NCI-H748 treated with DMSO at 0.1 percent for 48 hours (cell line): Measurements from ENCODE around the gene IL36RN.

Experiments
- DNase-seq: peaks from one replicate; lab custom pipeline; 2025; lab: John Stamatoyannopoulos, UW

Gene IL36RN

DNA sequence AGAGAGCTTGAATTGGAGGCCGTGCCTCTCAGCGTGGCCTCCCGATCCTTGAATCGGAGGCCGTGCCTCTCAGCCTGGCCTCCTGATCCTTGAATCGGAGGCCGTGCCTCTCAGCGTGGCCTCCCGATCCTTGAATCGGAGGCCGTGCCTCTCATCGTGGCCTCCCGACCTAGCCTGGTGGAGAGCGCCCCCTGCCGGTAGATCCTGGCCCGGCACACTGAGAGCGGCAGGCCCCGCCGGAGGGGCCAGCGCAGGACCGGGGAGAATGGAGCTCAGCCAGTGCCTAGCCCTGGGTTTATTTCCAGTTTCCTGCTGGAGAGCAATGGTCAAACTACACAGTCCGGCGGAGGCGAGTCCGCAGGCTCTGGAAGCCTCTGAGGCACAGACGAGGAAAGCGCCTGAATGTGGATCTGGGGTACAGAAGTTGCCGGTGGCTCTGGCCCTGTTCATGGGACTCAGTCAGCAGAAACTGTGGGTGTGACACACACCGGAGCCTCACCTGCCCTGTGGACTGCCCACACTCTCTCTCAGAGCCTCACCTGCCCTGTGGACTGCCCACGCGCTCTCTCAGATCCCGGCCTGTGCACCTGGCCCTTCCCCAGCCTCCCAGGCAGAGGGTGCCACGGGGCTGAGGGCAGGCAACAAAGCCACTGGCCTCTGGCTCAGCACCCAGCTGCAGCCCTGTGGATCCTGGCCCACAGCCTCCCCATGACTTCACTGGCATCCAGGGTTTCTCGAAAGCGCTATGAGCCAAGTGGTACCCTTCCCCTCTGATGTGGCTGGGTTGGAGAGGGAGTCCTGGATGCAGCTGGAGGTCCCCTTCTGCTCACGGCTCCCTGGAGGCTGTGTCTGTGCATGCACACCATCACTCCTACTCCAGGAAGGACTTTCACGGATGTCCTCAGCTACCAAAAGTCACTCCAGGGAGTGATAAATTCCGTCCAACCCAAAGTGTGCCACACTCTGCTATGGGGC, 7.8 kb upstream of the IL36RN start:
- DNase-seq, result no peak

DNA sequence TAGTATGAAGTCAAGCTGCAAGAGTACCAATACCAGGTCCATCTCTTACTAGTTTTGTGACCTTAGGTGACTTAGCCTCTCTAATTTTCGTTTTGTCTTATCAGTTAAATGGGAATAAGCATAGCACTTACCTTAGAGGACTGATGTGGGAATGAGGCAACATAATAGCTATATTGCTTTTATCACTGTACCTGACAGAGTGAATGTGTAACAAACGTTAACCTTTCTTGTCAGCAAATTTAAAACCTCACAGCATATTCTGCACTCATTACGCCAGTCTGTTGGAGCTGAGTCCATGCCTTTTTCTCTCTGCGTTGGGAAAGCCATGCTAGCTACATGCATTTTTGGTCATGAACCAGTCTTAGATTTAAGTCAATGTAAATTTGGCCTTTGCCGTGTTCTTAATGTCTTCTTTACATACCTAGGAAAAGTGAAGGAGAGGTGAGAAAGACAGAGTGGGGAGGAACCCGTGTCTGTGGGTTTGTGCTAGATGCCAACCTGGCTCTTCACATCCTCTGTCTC, 6.5 kb upstream of the IL36RN start, which contains the start of gene IL36B:
IL36B (minus strand) TSS at position 472 of the 522 bp plus-strand sequence.
- DNase-seq, result no peak

DNA sequence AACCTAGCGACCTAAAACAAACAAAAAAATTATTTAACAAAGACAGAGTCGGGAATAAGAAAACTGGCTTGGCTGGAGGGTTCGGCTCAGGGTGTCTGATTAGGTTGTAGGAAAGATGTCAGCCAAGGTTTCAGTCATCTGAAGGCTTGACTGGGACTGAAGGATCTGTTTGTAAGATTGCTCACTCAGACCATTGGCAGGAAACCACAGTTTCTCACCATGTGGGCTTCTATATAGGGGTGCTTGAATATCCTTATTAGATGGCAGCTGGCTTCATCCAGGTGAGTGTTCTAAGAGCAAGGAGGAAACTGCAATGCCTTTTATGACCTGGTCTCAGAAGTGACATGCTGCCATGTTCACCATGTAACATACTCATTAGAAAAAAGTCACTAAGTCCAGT, 5.3 kb upstream of the IL36RN start:
- no peak for DNase-seq

DNA sequence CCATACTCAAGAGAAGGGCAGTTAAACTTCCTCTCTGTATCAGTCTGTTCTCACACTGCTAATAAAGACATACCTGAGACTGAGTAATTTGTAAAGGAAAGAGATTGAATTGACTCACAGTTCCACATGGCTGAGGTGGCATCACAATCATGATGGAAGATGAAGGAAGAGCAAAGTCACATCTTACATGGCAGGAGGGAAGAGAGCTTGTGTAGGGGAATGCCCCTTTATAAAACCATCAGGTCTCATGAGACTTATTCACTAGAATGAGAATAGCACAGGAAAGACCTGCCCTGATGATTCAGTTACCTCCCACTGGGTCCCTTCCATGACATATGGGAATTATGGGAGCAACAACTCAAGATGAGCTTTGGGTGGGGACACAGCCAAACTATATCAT, 4.9 kb upstream of the IL36RN start:
- no peak for DNase-seq

DNA sequence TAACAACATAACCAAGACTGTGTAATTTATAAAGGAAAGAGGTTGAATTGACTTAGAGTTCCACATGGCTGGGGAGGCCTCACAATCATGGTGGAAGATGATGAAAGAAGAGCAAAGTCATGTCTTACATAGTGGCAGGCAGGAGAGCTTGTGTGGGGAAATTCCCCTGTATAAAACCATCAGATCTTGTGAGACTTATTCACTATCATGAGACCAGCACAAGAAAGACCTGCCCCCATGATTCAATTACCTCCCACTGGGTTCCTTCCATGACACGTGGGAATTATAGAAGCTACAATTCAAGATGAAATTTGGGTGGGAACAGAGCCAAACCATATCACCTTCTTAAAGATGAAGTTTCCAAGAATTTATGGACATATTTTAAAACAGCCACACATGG, 2.5 kb upstream of the IL36RN start:
- no peak for DNase-seq

DNA sequence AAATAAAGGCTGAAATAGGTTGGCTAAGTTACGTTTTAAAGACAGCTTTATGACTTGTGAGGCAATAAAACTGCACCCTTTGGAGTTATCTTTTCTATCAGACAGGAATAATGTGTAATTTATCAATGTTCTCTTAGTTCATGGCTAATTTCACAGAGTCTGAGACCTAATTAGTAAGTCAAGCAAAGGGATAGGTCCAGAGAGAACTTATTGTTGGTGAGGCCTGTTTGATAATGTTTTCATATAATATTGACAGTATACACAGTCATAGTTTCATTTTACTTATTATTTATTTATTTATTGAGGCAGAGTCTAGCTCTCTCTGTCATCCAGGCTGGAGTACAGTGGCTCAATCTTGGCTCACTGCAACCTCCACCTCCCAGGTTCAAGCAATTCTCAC, 1.9 kb upstream of the IL36RN start:
- DNase-seq, result no peak

DNA sequence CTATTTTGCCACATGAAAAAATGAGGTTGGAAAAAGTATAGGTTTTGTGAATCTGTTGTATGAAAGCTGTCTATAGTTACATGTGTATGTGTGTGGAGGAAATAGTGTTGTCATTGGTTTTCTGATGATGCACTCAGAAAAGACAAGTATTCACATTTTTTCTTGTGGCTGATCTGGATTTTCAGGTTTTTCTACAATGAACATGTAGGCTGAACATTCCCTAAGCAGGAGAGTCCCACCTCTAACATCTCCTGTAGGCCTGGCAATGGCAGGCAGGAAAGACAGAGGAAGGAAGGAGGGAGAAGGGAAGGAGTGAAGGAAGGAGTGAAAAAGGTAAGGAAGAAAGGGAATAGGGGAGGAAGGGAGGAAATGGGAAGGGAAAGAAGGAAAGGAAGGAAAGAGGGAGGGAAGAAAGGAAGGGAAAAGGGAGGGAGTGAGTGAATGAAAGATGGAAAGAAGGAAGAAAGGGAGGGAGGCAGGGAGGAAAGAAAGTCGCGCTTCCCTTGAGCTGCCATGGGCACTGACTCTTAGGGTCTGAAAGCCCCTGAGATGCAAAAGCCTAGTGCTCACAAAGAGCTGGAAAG, 495 bp upstream of the IL36RN start:
- DNase-seq, result no peak

DNA sequence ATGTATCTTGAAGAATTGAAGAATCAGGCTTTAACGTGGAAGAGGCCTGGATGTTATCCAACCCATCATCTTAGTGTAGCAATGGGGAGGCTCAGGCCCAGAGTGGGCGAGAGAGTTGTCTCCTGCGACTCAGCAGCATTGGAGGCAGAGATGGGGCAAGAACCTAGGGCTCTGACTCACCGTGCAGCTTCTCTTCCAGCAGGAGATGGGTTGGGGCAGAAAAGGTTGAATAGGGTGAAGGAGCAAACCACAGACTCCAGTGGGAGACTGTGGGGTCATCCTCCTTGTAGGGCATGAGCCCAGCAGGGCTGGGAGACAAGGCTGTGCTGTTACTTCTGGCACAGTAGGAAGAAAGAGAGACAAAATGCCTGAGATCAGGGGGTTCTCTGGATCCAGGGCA, 1.4 kb downstream of the IL36RN start:
- no peak for DNase-seq

DNA sequence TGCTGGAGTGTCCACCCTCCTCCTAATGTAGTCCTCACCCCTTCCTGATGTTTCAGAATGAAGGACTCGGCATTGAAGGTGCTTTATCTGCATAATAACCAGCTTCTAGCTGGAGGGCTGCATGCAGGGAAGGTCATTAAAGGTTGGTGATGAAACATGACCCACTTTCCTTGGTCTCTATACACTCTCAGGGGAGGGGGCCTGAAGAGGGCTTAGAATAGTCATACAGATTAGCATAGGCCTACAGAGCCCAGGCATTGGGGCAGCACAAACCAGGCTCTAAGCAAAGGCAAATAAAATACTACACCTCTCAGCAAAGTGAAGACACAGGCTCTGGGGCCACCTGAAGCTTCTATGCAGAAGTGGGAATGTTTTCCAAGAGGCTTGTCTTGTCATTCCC, 1.8 kb downstream of the IL36RN start:
- DNase-seq, result no peak

DNA sequence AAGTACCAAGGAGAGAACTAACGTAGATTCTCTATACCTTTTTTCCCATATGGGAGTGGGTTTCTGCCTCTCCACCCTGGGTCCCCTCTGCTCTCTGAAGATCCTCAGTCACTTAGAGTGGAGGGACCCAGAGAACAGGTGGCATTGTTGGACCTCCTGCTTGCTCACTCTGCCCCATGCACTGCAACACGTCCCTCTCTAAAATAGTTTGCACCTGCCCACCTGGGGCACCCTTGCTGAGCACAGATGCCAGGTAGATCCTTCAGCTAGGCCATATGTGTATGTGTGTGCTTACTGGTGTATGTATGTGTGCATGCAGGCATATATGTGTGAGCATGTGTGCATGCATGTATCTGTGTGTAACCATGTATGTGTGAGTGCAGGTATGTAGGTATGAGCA, 2.2 kb downstream of the IL36RN start:
- DNase-seq, result no peak

DNA sequence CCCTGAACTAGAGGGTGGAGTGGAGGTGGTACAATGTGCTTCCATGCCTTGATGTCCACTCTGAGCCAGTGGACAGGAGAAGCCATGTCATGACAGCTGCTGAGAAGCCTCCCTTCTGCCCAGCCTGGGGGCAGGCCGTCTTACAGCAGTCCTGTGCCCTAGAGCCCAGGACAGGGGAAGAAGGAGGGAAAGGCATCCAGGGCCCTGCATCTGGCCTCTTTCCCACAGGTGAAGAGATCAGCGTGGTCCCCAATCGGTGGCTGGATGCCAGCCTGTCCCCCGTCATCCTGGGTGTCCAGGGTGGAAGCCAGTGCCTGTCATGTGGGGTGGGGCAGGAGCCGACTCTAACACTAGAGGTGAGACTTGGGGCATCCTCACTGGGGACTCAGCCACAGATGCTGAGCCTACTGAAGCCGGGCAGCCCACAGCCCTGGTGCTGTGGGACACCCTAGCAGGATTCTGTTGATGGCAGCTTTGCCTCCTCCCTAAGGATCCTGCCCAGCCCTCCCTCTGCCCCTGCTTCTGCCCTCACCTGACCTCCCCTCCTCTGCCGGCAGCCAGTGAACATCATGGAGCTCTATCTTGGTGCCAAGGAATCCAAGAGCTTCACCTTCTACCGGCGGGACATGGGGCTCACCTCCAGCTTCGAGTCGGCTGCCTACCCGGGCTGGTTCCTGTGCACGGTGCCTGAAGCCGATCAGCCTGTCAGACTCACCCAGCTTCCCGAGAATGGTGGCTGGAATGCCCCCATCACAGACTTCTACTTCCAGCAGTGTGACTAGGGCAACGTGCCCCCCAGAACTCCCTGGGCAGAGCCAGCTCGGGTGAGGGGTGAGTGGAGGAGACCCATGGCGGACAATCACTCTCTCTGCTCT, 3.1 kb downstream of the IL36RN start:
- no peak for DNase-seq

DNA sequence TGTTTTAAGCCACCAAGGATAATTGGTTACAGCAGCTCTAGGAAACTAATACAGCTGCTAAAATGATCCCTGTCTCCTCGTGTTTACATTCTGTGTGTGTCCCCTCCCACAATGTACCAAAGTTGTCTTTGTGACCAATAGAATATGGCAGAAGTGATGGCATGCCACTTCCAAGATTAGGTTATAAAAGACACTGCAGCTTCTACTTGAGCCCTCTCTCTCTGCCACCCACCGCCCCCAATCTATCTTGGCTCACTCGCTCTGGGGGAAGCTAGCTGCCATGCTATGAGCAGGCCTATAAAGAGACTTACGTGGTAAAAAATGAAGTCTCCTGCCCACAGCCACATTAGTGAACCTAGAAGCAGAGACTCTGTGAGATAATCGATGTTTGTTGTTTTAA, 5.3 kb downstream of the IL36RN start:
- DNase-seq, result no peak

DNA sequence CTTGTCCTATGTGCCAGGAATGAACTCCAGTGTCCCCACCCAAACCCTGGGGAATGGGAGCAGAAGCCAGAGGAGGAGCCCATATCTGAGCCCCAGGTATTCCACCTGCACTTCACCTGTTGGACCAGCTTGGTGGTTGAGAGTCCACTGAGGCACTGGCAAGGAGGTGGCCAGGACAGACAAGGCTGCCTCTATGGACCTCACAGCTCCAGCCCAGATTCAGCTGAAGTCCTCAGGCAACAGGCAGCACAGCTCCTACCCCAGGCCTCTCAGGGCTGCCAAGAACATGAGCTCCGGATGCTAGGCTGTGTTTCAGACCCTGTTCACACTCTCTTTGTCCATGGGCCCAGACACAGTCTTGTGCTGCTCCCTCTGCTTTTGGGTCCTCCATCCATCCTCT, 5.9 kb downstream of the IL36RN start:
- DNase-seq, result no peak

DNA sequence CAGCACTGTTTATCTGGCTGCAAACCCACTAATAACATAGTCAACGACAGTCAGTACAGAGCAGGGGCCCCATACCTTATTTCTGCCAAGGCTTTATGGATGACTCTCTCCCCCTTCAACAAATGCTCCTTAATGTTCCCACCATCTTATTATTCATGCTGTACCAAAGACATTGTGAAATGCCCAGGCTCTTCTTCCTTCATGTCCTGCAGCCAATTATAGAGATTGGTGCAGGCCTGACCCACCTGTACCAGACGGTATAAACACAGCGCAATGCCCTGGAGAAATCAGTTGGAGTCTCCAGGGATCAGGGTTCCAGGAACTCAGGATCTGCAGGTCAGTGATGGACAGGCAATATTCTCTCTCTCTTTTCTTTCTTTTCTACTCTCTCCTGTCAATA, 8.7 kb downstream of the IL36RN start, which contains the start of gene IL1F10:
IL1F10 (plus strand) TSS at position 290 of the 400 bp plus-strand sequence. CDS start 4,769 bp downstream, outside the sequence.
- DNase-seq, result no peak

DNA sequence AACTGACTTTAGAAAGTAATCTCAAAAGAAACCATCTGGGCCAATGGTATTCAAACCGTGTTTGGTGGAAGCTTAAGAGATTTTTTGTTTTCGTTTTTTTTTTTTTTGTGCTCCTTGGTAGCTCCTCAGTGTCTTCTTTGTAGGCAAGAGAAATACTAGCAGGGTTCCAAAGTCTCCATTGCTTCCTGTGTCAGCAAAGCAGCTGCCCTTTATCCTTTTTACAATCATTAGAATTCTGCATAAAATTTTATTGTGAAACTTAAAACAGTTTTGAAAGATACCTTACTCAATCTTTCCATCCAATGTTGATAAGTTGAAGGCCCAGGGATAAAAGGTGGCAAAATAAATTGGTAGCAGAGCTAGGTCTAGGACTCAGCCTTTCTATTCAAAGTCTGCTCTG, 9.3 kb downstream of the IL36RN start:
- no peak for DNase-seq

DNA sequence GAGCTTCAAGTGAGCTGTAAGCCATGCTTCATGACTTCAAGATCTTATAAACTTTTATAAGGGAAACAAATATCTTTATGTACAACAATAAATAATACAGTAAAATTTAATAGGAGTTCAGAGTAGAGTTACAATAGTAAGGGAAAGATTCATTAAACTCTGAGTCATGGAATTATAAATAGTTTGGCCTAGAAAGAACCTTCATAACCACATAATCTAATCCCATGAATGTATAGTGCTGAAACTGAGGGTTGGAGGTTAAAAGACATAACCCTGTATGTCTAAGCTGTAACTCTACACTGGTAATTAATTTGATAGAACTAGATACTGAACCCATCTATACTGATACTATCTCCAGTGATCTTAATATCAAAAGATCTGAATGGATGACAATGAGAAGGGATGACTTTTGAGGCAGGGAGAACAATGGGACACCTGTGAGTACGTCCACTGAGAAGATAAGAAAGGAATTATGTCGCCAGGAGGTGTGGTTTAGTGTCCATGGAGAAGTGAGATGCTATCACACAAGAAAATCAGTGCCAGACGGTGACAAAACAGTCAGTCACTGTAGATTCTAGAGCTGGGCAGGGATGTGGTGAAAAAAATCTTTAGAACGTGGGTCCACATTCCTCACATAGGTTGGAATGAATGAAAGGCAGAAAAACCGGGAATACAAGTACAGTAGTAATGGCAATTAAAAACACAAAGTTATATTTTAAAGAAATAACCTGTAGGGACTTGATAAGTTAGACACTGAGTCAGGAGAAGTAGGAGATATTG, 9.9 kb downstream of the IL36RN start:
- DNase-seq, result no peak

DNA sequence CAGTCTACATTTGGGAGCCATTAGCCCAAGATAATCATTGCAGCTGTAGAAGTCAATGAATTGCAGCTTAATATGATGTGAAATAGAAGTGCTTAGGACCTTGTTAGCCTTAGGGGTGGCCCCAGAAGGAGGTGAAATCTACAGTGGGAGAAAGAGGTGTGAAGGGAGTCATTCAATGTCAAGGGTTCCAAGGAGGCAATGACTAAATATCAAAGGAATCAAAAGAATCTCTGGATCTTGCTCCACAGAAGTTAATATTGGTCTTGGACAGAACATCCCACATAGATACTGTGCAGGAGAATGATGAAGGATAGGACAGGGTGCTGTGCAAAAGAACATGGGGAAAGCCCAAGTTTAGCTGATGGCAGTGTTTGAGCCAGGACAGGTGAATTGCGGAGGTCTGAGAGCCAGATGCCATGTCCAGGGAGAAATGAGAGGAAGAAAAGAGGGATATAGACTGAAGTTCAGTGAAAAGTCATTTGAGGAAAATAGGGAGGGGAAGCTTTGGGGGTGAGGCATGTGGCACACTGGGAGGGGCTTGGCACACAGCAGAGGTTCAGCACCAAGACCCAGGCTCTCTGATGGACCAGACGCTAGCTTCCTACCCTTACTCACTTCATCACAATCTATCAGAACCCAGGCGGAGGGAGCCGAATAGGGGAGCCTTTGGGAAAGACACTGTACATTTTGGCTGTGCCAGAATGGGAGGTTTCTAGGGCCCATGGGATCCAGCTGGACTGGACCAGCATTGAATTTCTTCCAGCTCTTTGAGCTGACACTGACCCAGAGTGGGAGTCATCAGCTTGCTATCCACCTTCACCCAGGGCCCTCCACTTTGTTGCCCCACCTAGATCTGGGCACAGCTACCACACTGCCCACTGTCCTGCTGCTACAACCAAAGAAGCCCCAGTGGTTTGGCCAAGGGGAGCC, 10.9 kb downstream of the IL36RN start:
- DNase-seq, result no peak

DNA sequence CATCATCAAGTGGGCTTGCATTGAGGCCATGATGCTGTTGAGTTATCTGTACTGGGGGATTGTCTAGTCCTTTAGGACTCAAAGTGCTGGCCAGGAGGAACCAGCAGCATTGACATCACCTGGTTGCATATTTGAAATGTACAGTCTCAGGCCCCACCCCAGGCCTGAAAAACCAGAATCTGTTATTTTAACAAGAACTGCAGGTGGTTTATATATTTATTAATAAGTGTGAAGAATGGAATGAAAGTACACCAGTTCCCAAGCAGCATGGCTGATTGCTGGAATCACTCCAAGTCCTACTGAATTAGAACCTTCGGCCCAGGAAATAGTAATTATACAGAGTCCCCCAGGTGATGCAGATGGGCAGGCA, 11.6 kb downstream of the IL36RN start:
- no peak for DNase-seq

DNA sequence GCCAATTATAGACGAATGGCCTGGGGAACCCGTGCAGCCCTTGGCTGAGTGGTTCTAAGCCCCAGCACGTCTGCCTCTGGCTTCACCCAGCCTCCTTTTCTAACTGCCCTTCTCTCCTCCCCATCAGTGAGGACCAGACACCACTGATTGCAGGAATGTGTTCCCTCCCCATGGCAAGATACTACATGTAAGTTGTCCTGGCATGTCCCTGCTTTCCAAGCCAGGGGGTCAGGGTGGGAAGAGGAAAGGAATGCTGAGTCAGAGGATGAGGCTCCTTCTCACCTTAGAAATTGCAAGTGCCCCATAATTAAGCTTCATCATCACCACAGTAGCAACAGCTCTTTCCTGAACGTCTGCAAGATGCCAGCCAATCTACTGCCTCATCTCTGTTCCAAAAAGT, 13.6 kb downstream of the IL36RN start:
- DNase-seq, result no peak

DNA sequence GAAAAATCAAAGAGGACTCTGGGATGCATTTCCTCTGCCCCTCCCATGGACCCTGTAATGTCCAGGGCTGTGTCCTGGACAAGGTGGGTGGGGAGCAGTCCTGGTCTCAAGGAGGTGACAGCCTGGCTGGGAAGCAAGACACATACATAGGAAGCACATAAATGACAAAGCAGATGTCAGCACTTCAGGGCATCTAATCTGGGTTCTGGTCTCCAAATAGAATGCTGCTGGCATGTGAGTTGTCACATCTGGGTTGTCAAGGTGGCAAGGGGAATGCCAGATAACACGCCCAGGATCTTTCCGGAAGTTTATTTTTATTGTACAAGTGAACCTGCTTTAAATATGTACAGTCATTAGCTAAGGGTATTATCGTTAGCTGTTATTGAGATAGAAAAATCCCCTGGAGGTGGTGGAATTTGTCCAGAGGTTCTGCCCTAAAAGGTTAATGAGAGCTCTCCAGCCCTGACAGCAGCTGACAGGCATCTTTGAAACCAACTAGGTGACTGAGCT, 14.4 kb downstream of the IL36RN start:
- no peak for DNase-seq
